ENCODE results near the gene PTPN14.
"Not testable (repeated sequence)": the region's sequence is repeated elsewhere in the genome, so short reads cannot be mapped to it uniquely, and the experiment has no call there.

Gene PTPN14

GRCh38 chr1:214541693-214542092, 9.7 kb downstream of the PTPN14 start:
- no peak for DNase-seq (ENCODE audit: low read depth)

- DNase-seq (ENCODE audit: low read depth): no peak
Measured at GRCh38 chr1:214541206-214541605, 10.2 kb downstream of the PTPN14 start.

GRCh38 chr1:214540324-214540723, 11.1 kb downstream of the PTPN14 start:
- no peak for DNase-seq (ENCODE audit: low read depth)

- DNase-seq (ENCODE audit: low read depth): no peak
Measured at GRCh38 chr1:214538496-214538895, 12.9 kb downstream of the PTPN14 start.

- no peak for DNase-seq (ENCODE audit: low read depth)
Measured at GRCh38 chr1:214537872-214538473, 13.4 kb downstream of the PTPN14 start.

- no peak for DNase-seq (ENCODE audit: low read depth)
Measured at GRCh38 chr1:214537219-214537618, 14.2 kb downstream of the PTPN14 start.

GRCh38 chr1:214532070-214532469, 19.3 kb downstream of the PTPN14 start:
- DNase-seq (ENCODE audit: low read depth): no peak

- DNase-seq (ENCODE audit: low read depth): no peak
Measured at GRCh38 chr1:214525535-214526019, 25.8 kb downstream of the PTPN14 start.

- no peak for DNase-seq (ENCODE audit: low read depth)
Measured at GRCh38 chr1:214524824-214525223, 26.6 kb downstream of the PTPN14 start.

GRCh38 chr1:214523124-214523824, 28.1 kb downstream of the PTPN14 start:
- DNase-seq (ENCODE audit: low read depth): no peak

- DNase-seq (ENCODE audit: low read depth): not testable (repeated sequence)
Measured at GRCh38 chr1:214521458-214521857, 29.9 kb downstream of the PTPN14 start.

- no peak for DNase-seq (ENCODE audit: low read depth)
Measured at GRCh38 chr1:214520544-214521165, 30.7 kb downstream of the PTPN14 start.

GRCh38 chr1:214518361-214518760, 33.0 kb downstream of the PTPN14 start:
- no peak for DNase-seq (ENCODE audit: low read depth)

- no peak for DNase-seq (ENCODE audit: low read depth)
Measured at GRCh38 chr1:214516434-214517326, 34.7 kb downstream of the PTPN14 start.

GRCh38 chr1:214515544-214516433, 35.6 kb downstream of the PTPN14 start:
- no peak for DNase-seq (ENCODE audit: low read depth)

- no peak for DNase-seq (ENCODE audit: low read depth)
Measured at GRCh38 chr1:214514819-214515383, 36.5 kb downstream of the PTPN14 start.

- DNase-seq (ENCODE audit: low read depth): no peak
Measured at GRCh38 chr1:214514032-214514818, 37.2 kb downstream of the PTPN14 start.

GRCh38 chr1:214513394-214513793, 38.0 kb downstream of the PTPN14 start:
- DNase-seq (ENCODE audit: low read depth): no peak

- no peak for DNase-seq (ENCODE audit: low read depth)
Measured at GRCh38 chr1:214511639-214511998, 39.8 kb downstream of the PTPN14 start.
